DMS79 (cell line): ENCODE data around the gene JUN.

ENCODE experiments used
- DNase-seq: peaks from one replicate; lab custom pipeline; 2025; lab: John Stamatoyannopoulos, UW

The JUN gene

GRCh38 chr1:58762806-58763205, 21.0 kb downstream of the JUN start:
- no peak for DNase-seq

DNA sequence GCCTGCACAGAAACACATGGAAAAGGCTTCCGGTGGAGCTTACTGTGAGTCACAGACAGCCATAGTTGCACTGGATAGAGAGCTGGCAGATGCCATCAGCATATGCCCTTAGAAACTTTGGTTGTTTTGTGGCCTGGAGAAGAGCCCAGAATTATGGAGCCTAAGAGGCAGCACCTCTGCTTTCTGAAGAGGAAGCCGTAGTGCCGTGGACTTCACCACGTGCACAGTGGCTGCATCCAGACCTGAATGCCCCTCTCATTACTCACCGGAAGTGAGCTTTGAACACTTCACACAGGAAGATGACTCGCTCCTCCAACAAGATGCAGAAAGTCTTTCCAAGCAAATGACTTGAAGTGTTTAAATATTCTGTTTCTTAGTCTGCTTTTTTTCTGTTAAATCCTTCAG, 28.4 kb downstream of the JUN start:
- no peak for DNase-seq

DNA sequence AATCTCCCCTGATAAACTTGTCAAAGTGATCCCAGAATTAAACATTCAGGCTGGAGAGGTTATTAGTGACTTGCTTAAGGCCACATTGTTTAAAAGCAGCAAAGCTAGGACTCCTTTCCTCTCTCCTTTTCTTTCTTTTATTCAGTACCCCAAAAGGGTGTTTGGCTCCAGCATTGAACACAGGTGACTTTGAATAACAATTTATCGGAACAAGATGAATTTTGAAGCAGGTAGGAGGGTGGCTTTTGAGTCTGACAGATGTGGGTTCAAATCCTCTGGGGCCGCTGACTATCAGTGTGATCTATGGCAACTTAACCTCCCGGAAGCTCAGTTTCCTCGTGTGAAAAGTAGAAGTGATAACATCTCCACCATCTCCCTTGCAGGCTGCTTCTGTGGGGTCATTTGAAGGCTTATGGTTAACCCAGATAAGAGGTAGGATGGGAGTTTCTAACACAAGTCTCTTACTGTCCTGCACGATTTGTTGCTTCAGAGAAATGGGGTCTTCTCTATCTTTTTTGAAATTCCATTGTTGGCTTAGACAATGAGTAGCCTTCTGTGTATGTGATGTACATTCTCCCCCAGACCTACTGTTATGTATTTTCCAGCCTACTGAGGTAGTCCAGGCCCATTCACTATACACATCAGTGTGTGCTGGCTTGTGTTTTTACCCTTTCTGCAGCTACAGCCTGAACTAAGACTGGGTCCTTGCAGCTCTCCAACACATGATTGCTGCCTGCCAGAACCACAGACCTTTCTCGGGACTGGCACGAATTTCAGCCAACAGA, 29.0 kb downstream of the JUN start:
- DNase-seq = no peak

DNA sequence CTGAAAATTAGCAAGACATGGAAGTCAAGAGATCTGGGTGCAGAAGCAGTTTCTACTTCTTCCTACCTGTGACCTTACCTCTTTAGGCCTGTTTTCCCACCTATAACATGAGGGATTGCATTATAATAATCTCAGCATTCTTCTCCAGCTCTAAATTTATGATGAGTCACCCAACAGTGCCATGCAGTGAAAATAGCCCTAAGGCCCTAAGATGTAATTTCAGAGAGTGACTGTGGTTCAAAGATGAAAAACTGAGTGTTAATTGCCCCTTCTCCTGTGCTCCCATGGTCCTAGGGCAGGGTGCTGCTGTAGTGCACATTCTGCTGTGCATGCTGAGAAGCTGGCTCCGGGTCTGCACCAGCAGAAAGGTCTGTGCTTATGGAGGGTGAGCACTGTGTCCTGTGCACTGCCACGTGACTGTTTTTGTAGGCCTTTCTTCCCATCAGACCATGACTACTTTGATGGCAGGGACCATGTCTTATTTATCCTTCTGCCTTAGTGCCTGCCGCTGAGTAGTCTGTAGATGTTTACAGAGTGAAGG, 29.7 kb downstream of the JUN start:
- DNase-seq = no peak

- DNase-seq = no peak
Observed at GRCh38 chr1:58753431-58753866, 30.4 kb downstream of the JUN start.

DNA sequence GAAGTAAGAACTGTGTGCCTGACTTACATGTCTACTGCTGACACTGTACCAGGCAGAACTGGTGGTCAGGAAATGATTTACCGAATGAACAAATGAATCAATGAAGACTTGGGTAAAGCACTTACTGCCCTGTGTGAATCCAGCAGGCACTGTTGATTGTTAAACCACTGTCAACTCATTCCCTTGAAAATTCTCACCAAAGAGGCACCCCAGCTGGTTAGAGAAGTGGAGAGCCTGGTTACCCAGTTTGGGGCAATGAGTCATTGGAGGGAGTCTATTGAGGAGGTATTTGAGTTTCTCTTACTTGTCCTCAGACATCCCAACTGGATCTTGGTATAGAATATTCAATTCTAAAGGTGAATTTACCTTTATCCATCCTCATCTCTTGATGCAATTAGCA, 34.2 kb downstream of the JUN start:
- DNase-seq = no peak

GRCh38 chr1:58748666-58749065, 35.2 kb downstream of the JUN start:
- DNase-seq = no peak

GRCh38 chr1:58746757-58747156, 37.1 kb downstream of the JUN start:
- no peak for DNase-seq

DNA sequence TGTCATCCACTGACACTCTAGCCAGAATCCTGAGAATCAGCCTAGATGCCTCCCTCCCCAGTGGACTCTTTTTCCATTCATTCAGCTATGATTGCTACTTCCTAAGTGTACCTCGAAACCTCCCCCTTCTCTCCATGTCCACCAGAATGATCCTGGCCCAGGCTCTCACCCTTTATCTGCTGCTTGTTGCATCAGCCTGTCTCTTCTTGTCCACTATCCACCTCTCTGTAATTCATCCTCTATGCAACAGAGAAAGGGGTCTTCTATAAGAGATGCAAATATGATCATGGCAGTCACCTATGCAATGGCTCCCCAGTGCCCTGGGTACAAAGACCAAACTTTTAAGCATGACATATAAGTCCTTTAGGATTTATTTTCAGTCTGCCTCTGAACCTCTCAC, 37.7 kb downstream of the JUN start:
- DNase-seq = no peak

- no peak for DNase-seq
Observed at GRCh38 chr1:58745666-58746065, 38.2 kb downstream of the JUN start.

- no peak for DNase-seq
Observed at GRCh38 chr1:58745117-58745516, 38.7 kb downstream of the JUN start.

DNA sequence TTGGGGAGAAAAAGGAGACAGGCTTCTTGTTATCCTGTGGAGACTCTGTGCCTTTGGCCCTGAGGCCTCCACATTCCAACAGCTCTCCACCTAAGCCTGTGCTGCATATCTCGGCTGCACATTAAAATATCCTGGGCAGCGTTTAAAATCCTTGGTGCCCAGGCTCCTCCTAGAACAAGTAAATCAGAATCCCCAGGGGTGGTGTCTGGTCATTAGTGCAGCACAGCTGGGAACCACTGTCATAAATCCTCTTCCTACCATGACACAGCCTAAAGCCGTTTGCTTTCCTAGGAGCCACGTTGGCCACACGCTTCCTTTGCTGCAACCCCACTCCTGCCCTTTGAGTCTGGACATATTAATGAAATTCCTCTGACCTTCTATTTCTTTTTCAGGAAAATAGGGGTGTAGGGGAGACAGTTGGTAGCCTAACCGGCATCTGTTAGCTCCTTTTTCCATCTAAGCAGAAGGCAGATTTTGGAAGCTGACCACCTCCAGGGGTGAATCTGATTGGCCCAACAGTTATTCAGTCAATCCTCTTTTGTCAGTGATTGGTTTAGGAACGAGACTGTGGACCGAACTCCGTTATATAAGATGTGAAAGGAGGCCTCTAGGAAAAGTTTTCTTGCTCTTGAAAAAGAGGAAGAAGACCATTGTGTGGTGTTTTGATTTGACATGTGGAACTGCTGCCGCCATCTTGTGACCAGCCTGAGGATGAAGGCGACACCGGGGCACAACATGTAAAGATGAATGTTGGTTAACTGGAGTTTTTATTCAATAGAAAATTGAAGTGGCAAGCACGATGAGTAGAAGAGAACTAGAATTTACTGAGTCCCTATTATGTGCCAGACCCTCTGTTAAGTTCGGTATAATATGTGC, 41.9 kb downstream of the JUN start:
- DNase-seq = no peak

- peak; percentile 14 for DNase-seq
Observed at GRCh38 chr1:58739856-58740466, 43.9 kb downstream of the JUN start.

DNA sequence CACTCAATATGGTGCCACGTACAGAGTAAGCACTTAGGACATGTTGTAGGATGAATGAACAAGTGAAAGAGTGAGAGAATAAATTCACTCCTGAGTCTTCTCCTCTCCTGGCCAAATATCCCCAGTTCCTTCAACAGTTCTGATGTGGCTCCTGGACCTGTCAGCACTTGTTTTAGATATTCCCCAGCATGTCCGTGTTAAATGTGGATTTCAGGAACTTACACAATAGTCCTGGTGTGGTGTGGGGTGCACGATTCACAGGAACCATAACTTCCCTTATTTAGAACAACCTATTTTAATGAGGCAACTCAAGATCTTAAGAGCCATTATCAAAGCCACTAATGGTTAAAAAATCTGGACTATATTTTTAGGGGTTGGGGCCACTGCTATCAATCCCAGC, 45.0 kb downstream of the JUN start:
- DNase-seq = no peak

DNA sequence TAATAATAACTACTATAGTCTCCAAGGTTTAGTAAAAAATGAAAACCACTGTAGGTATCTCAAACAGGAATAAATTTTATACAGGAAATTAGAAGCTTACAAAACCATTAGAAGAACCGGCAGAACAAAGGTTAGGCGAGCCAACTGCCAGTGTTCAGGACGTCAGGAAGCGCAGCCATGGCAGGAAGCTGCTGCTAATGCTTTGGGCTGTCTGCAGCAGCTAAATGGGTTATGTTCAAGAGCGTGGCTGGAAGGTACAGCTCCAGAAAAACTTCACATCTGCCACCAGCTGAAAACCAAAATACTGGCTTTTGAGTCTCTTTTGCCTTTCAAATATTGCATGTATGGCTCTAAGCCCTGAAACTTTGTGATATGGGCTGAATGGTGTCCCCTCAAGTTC, 48.3 kb downstream of the JUN start:
- DNase-seq = no peak

- no peak for DNase-seq
Observed at GRCh38 chr1:58734630-58735029, 49.2 kb downstream of the JUN start.

DNA sequence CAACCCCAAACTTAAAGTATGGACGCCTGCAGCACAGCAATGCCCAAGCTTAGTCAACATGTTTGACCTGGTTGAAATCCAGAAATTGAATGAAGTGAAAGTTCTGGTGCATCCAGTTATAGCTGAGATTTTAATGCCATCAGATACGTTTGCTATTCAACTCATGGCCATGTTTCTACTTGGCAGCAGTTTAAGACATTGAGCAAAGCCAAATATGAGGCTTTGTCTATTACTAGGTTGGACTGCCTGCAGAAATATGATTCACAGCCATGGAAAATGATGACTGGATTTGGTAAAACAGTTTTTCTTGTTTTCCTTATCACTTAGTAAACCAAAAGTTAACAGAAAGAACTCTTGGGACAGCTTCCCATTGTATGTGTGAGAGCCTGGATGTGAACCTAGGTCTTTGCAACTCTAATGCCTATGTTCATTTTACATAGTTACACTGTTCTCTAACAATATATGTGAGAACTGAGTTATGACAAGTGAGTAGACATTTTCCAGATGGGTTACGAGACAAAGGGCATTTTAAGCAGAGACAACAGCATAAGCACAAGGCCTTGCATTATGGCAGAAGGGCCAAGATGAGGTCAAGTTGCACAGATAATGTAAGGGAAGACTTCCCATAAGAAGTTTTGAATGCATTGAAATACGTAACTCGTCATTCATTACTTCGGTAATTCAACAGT, 51.6 kb downstream of the JUN start:
- DNase-seq = no peak
